HG02852 (cell line): ENCODE measurements around the gene PIK3C3.
"Not testable (repeated sequence)": the region's sequence is repeated elsewhere in the genome, so short reads cannot be mapped to it uniquely, and the experiment has no call there.

Source experiments
- ATAC-seq: cut with Tn5 transposase; IDR thresholded peaks from one replicate; pipeline ENCODE4 v1.9.1; 2021; ENCODE audit warnings: mild to moderate bottlenecking, moderate library complexity; ENCODE audit not compliant: unreplicated experiment

Gene PIK3C3

DNA sequence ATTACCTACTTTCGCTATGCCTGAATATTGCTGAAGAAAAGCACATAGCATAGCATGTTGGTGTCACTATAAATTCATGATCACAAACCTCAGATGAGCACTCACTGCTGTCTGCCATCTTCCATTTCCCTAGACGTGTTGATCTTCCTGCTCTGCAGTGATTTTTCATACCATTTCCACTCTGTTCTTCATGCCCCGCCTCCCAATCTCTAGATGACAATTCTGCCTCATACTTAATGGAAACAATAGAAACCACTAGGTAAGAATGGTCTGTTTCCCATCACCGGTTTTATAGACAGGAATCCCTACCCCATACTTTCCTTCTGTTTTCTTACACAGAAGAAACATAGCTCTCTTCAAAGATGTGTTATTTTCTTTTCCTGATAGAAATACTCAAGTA lies 63.8 kb downstream of the PIK3C3 start:
- ATAC-seq: no peak

GRCh38 chr18:42024131-42024530 lies 69.1 kb downstream of the PIK3C3 start:
- ATAC-seq: peak; percentile 35

GRCh38 chr18:42025491-42025890 lies 70.5 kb downstream of the PIK3C3 start:
- peak; percentile 15 for ATAC-seq

DNA sequence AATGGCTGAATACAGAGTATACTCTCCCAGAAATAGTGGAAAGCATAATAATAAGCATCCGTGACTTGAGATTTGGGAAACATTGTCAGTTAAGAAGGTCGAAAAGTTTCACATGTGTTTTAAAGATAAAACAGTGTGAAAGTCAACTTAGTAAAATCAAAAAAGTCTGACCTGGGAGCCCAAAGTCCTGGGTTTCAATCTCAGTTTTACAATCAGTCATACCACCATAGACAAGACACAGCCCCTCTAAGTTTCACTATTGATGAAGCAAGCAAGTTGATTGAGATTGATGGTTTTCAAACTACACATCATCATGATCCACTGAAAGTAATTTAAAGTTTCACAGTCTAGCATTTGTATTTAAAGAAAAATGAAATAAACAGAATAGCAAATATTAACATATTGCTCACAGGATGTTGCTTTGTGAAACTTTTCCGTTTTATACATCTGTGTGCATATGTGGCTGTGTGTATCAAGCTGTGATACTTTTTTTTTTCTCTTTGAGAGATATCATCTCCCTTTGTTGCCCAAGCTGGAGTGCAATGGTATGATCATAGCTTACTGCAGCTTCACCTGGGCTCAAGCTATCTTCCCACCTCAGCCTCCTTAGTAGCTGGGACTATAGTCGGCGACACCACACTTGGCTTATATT lies 71.1 kb downstream of the PIK3C3 start:
- ATAC-seq: peak; percentile 92

DNA sequence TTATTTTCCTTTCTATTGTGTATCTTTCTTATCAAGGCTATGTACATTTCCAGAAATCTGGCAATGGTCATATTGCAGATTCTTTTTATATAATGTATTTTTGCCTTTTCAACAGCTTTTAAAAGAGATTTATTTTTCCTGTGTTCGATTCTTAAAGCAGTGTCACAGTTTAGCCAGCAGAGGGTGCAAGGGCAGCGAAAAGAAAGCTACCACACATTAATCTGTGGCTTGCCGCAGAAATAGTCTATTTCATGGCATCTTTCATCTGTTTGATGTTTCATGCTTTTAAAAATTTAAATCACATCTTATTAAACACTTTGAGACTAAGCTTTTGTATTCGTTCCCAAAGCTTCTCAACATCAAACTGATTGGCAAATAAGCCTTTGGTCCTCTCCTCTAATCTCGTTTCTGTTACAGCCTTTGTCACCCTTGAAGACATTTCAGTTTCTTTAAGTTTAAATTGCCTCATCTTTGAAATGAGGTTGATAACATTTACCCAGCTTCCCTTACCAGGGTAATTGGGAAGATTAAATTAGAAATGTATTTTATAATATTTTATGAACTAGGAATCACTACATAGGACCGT lies 73.3 kb downstream of the PIK3C3 start:
- ATAC-seq: no peak

DNA sequence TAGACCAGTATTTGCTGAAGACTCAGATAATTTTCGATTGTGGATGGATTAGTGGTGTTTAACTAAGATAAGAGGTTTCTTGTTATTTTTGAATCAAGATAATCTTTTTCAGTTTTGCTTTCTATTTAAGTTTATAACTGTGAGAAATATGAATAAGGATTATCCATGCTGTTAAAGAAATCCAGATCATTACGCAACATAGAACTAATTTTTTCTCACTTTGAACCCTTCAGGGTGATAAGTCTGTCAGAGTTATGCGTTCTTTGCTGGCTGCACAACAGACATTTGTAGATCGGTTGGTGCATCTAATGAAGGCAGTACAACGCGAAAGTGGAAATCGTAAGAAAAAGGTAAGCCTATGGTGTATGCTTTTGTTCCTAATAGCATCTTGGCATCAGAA lies 74.1 kb downstream of the PIK3C3 start:
- no peak for ATAC-seq

GRCh38 chr18:42030586-42031182 lies 75.7 kb downstream of the PIK3C3 start:
- no peak for ATAC-seq

DNA sequence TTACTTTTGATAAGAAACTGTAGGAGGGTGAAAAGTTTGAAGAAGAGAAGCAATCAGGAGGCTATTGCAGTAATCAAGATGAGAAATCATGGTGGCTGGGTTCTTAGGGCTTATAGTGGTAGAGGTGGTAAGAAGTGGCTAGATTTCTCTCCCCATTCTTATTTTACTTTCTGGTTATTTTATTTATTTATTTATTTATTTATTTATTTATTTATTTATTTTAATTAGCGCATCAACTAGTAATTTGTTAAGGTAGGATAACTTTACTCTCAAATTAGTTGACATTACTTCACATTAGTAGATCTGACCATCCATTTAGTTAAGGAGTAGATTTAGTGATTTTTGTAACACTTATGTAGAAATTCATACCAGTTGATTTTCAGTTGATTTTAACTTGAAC lies 77.4 kb downstream of the PIK3C3 start:
- no peak for ATAC-seq

- no peak for ATAC-seq
Observed at GRCh38 chr18:42033137-42033810, 78.2 kb downstream of the PIK3C3 start.

DNA sequence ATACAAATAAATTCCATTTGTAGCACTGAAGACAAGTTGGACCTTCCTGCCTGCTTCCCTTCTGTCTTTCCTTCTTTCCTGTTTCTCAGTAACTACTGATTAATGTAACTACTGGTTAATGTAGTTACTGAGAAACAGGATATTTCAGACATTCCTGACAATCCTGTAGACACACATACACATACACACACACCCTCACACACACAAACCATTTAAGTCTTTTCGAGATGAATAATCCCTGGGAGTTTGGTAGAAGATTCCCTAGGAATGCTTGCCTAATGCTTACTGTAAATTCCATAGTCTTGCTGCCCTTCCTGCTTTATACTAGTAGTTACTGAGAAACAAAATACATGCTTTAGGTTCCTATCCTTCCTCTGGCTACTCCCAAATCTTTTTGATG lies 83.9 kb downstream of the PIK3C3 start:
- no peak for ATAC-seq

GRCh38 chr18:42039396-42039795 lies 84.4 kb downstream of the PIK3C3 start:
- no peak for ATAC-seq

- no peak for ATAC-seq
Observed at GRCh38 chr18:42041793-42042192, 86.8 kb downstream of the PIK3C3 start.

DNA sequence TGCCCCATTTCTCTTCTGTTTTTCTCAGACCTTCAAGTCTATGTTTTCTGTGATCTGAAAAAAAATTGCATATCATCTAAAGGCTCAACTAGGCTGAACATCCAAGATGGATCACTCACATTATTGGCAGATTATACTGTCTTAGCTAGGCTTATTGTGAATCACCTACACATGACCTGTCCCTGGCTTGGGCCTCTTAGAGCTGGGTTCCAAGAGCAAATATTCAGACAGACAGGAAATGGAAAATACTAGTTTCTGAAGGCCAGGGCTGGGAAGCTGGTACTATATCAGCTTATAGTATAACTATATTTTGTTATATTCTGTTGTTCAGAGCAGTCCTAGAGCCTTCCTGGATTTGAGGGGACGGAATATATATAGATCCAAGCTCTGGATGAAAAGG lies 90.3 kb downstream of the PIK3C3 start:
- no peak for ATAC-seq

DNA sequence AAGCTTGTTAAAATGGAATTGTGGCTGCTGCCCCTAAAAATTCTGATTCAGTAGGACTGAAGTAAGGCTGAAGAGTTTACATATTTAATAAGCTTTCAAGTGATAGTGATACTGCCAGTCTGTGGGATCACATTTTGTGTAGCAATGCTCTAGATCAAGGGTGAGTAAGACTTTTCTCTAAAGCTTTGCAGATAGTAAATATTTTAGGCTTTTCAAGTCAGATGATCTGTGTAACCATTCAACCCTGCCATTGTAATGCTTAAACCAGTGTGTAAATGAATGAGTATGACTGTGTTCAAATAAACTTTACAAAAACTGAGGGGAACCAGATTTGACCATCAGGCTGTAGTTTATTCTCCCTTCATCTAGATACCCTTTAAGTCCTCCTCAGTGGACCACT lies 92.7 kb downstream of the PIK3C3 start:
- no peak for ATAC-seq

DNA sequence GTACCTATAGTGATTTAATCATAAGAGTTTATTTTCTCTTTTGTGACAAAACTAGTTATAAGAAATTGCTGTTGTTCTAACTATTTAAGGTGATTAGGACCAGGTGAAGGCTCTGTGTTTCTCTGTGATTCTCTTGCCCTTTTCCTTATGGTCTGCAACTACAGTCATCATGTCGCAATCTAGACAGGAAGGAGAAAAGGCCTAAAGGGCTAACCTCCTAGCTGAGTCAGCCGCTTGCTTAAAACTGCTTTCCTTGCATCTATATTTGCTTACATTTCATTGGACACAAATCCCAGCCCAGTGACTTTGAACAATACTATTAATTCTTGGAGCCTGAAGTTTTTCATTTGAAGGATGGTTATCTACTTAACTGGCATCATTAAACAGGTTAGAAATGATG lies 93.1 kb downstream of the PIK3C3 start:
- ATAC-seq: no peak

DNA sequence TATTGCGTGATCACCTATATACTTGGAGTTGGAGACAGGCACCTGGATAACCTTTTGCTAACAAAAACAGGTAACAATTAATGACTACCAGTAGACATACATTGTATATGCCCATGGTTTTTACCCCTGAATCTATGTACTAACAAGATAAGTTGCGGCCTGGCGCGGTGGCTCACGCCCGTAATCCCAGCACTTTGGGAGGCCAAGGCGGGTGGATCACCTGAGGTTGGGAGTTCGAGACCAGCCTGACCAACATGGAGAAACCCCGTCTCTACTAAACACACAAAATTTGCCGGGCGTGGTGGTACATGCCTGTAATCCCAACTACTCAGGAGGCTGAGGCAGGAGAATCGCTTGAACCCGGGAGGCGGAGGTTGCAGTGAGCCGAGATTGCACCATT lies 94.5 kb downstream of the PIK3C3 start:
- not testable (repeated sequence) for ATAC-seq

DNA sequence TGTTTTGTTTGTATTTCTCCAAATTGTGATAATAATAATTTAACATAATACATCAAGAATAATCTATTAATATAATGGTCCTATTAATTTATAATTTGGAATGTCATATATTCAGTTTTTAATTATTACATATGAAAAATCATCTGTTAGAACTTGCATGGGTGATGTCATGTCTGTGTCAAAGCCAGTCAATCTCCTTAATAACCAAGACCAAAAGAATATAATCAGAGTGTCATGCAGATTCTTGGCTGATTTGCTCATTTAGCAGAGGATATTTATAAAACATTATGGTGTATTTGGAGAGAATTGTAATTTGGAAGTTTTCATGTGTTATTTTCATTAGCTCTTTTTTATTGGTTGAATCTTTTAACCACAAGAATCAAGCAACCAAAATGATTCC lies 96.4 kb downstream of the PIK3C3 start:
- no peak for ATAC-seq

- ATAC-seq: no peak
Observed at GRCh38 chr18:42052122-42052708, 97.2 kb downstream of the PIK3C3 start.

- no peak for ATAC-seq
Observed at GRCh38 chr18:42053188-42053781, 98.3 kb downstream of the PIK3C3 start.

GRCh38 chr18:42064109-42064508 lies 109.1 kb downstream of the PIK3C3 start:
- no peak for ATAC-seq

DNA sequence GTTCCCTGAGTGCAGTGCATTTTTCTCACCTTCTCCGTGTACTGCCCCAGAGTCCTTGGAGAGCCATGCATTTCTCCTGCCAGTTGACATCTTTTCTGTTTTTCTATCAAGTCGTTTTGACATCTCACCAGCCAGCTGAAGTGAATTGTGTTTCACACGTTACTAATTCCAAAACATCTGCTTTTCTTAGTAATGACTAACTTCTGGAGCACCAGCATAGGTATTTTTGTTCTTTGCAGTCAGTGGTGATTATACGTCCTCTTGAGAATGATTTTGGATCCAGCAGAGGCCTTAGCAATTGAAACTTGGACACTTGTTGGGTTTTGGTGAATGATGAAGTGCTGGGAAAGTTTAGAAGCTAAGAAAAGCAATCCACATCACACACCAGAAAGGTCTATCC lies 112.5 kb downstream of the PIK3C3 start:
- ATAC-seq: no peak
